Keratinocyte (primary cell): Measurements from ENCODE around the gene HOXA5. TPM values are rescaled to one million over a fixed set of nuclear protein-coding genes. Genes with fewer than 3 reads are reported as not detected.

ENCODE experiments used
- DNase-seq: peaks from one replicate; pipeline ENCODE4 v3.0.0-alpha.2; 2011; ENCODE audit warnings: low read depth, missing footprints, low spot score
- FAIRE-seq: peaks from 2 replicates; lab custom pipeline; 2011; peaks lifted over from hg19 to GRCh38; lab: Jason Lieb, UNC
- H2AFZ ChIP-seq: 2 replicates; pipeline ENCODE4 v1.6.0; 2012; ENCODE audit warnings: low read length, control low read depth, inconsistent platforms; ENCODE audit not compliant: control insufficient read depth
- H3K27ac ChIP-seq: 2 replicates; pipeline ENCODE4 v1.5.1; 2011; ENCODE audit warnings: low read length; ENCODE audit not compliant: control insufficient read depth, insufficient read depth
- H3K27me3 ChIP-seq: 3 replicates; pipeline ENCODE4 v1.6.0; 2011; ENCODE audit warnings: low read length; ENCODE audit not compliant: control insufficient read depth, insufficient read depth; ENCODE audit errors: extremely low read depth
- H3K36me3 ChIP-seq, 2 experiments: 2 replicates in 1 of 2; 3 replicates in 1 of 2; pipeline ENCODE4 v1.5.1; 2011; ENCODE audit warnings: low read length in 2 of 2, mild to moderate bottlenecking in 1 of 2; ENCODE audit not compliant: control insufficient read depth in 2 of 2, insufficient read depth in 2 of 2; ENCODE audit errors: extremely low read depth in 1 of 2
- H3K4me1 ChIP-seq: 3 replicates; pipeline ENCODE4 v1.5.1; 2011; ENCODE audit warnings: low read length; ENCODE audit not compliant: control insufficient read depth, insufficient read depth; ENCODE audit errors: extremely low read depth
- H3K4me2 ChIP-seq: 3 replicates; pipeline ENCODE4 v1.6.0; 2011; ENCODE audit warnings: low read depth, low read length; ENCODE audit not compliant: control insufficient read depth, insufficient read depth; ENCODE audit errors: extremely low read depth
- H3K4me3 ChIP-seq, 3 experiments: fragments of 200-600 bp in 1 of 3; sonication (generic) in 1 of 3; 2 replicates in 2 of 3; 3 replicates in 1 of 3; pipeline ENCODE4 v1.5.1; 2011 to 2016; ENCODE audit warnings: low read length in 3 of 3, mild to moderate bottlenecking in 3 of 3, control low read depth in 2 of 3, inconsistent platforms in 1 of 3, low read depth in 1 of 3, mixed read lengths in 1 of 3, mixed run types in 1 of 3, moderate library complexity in 1 of 3; ENCODE audit not compliant: control insufficient read depth in 2 of 3, insufficient read depth in 2 of 3; ENCODE audit errors: extremely low read depth in 1 of 3
- H3K79me2 ChIP-seq: 2 replicates; pipeline ENCODE4 v1.6.0; 2012; ENCODE audit warnings: low read length; ENCODE audit not compliant: control insufficient read depth, insufficient read depth
- H3K9ac ChIP-seq: 3 replicates; pipeline ENCODE4 v1.6.0; 2011; ENCODE audit warnings: low read length; ENCODE audit not compliant: control insufficient read depth, insufficient read depth; ENCODE audit errors: extremely low read depth
- H3K9me1 ChIP-seq: 3 replicates; pipeline ENCODE4 v1.6.0; 2011; ENCODE audit warnings: low read length; ENCODE audit not compliant: control insufficient read depth, insufficient read depth; ENCODE audit errors: extremely low read depth
- H3K9me3 ChIP-seq: 2 replicates; pipeline ENCODE4 v1.5.1; 2012; ENCODE audit warnings: low read depth, low read length; ENCODE audit not compliant: control insufficient read depth
- H4K20me1 ChIP-seq: 3 replicates; pipeline ENCODE4 v1.6.0; 2011; ENCODE audit warnings: low read length; ENCODE audit not compliant: control insufficient read depth, insufficient read depth; ENCODE audit errors: extremely low read depth
- EZH2 ChIP-seq: IDR thresholded peaks from one replicate; pipeline ENCODE4 v1.6.1; 2012; ENCODE audit warnings: inconsistent platforms, mild to moderate bottlenecking, low read length, moderate library complexity
- dilution Hi-C: fragments of 300-500 bp; cut with MboI; formaldehyde crosslinking; loops from one replicate; pipeline ENCODE4 v1.7.0; 2020; ENCODE audit warnings: low sequenced_read_pairs; ENCODE audit not compliant: extremely low pct_ligation_motif_present
- polyA plus RNA-seq, 5 experiments: library from polyadenylated mRNA; depleted of rRNA in 3 of 5; stranded (reverse) in 3 of 5; stranded (forward) in 1 of 5; unstranded in 1 of 5; fragments of >200 nt; gene quantifications; 1 replicate in 1 of 5; 2 replicates in 3 of 5; 3 replicates in 1 of 5; pipeline versions ENCODE4 v1.2.1 to v1.2.3, GENCODE V29; 2011 to 2012; ENCODE audit warnings: missing spikeins in 2 of 5, low read depth in 1 of 5, low replicate concordance in 1 of 5
- TF ChIP-seq, protein P1 (sequence below), 3 experiments: IDR thresholded peaks in 1 of 3; conservative IDR thresholded peaks in 1 of 3; optimal IDR thresholded peaks in 1 of 3; 2 replicates in 2 of 3; 3 replicates in 1 of 3; pipeline versions ENCODE3 to v1.5.1; 2011; ENCODE audit warnings: low read length in 3 of 3, mild to moderate bottlenecking in 3 of 3, moderate library complexity in 2 of 3, control low read depth in 1 of 3, inconsistent platforms in 1 of 3; ENCODE audit not compliant: insufficient read depth in 2 of 3; ENCODE audit errors: extremely low read depth in 1 of 3

HOXA5 gene
- polyA plus RNA-seq, 1 donor (not counting 4 experiments of a cell fraction or from before 2014, with no cell fraction given) = 7.1 TPM

DNA sequence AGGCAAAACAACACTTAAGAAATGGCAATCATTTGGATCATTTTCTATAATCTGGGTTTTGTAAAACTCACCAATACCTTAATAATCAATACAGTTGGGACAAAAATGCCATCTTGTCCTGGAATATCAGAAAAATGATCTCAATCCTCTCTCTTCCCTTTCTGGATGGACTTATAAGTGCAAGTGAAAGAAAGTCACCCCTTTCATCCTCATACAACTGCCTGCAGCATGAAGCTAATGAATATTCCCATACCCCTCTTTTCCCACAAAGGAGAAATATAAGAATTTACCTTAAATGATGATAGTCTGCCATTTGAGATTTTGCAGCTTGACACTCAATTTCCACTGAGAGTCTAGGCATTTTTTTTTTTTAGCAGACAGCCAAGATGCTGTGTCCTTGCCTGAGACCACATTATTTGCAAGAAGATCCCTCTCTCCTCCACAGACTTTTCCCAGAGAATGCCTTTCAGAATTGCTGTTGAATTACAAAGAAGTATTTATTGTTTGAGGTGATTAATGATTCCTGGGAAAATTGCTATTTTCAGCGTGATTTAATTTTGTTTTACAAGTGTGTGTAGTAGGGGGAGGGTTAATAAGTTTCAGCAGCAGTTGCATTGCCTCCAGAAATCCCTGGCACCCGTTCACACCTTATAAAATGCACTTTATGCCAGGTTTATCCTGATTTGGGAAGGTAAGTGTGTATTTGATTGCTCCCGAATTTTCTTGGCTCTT is 16.7 kb downstream of the HOXA5 start:
- DNase-seq (no peak), FAIRE-seq (no peak)
- no peak overlapping the region for H3K4me3 ChIP-seq
- peaks cover 3% of the 10 kb centered on the region for H3K79me2 ChIP-seq
- H3K9ac ChIP-seq = no peak overlapping the region
- no peaks in the 10 kb centered on the region for H3K9me3 ChIP-seq
- H3K9me1 ChIP-seq = no peaks in the 10 kb centered on the region
- H2AFZ ChIP-seq = no peak overlapping the region
- TF ChIP-seq EZH2 = no peak
- TF ChIP-seq, protein P1, sequence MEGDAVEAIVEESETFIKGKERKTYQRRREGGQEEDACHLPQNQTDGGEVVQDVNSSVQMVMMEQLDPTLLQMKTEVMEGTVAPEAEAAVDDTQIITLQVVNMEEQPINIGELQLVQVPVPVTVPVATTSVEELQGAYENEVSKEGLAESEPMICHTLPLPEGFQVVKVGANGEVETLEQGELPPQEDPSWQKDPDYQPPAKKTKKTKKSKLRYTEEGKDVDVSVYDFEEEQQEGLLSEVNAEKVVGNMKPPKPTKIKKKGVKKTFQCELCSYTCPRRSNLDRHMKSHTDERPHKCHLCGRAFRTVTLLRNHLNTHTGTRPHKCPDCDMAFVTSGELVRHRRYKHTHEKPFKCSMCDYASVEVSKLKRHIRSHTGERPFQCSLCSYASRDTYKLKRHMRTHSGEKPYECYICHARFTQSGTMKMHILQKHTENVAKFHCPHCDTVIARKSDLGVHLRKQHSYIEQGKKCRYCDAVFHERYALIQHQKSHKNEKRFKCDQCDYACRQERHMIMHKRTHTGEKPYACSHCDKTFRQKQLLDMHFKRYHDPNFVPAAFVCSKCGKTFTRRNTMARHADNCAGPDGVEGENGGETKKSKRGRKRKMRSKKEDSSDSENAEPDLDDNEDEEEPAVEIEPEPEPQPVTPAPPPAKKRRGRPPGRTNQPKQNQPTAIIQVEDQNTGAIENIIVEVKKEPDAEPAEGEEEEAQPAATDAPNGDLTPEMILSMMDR (optimal IDR thresholded peaks at IDR 0.05 in 1 of 3, IDR thresholded peaks at IDR 0.05 in 1 of 3, conservative IDR thresholded peaks at IDR 0.05 in 1 of 3; ENCODE audit: extremely low read depth in 1 of 3, insufficient read depth in 2 of 3, low read length in 3 of 3) = no peak
- no peak overlapping the region for H3K4me2 ChIP-seq
- H3K4me1 ChIP-seq = peaks cover 6% of the 10 kb centered on the region
- no peaks in the 10 kb centered on the region for H4K20me1 ChIP-seq
- peaks cover 0 to 4% of the 10 kb centered on the region in 2 experiments for H3K36me3 ChIP-seq
- no peak overlapping the region for H3K27ac ChIP-seq
- H3K27me3 ChIP-seq = no peaks in the 10 kb centered on the region
- dilution Hi-C loops = no loop called here

DNA sequence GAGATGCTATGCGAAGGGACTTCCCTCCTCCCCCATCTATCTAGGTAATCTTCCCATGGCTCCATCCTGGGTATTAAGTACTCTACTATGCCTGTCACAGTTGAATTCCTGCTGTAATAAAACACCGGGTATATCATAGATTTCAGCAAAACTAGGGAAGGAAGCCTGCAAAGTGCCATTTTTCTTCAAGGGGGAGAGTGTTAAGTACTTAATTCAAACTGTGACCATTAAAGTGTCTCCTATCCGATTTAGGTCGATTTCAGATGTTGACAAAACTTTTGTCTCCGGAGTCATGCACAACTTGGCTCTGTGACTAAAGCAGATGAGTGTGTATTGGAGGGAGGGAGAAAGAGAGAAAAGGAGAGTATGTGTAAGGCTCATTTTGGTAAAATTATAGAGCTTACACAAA is 17.5 kb downstream of the HOXA5 start:
- TF ChIP-seq, protein P1 (optimal IDR thresholded peaks at IDR 0.05 in 1 of 3, IDR thresholded peaks at IDR 0.05 in 1 of 3, conservative IDR thresholded peaks at IDR 0.05 in 1 of 3; ENCODE audit: extremely low read depth in 1 of 3, insufficient read depth in 2 of 3, low read length in 3 of 3) = no peak
- TF ChIP-seq EZH2 = no peak
- no peaks in the 10 kb centered on the region for H4K20me1 ChIP-seq
- H3K27me3 ChIP-seq = no peaks in the 10 kb centered on the region
- no peak overlapping the region for H3K4me2 ChIP-seq
- DNase-seq = no peak
- no peak overlapping the region for H3K4me3 ChIP-seq
- H2AFZ ChIP-seq = no peak overlapping the region
- H3K27ac ChIP-seq = no peak overlapping the region
- dilution Hi-C loops = no loop called here
- H3K9ac ChIP-seq = no peak overlapping the region
- H3K36me3 ChIP-seq = peaks cover 0 to 4% of the 10 kb centered on the region in 2 experiments
- H3K79me2 ChIP-seq = no peaks in the 10 kb centered on the region
- peaks cover under 1% of the 10 kb centered on the region for H3K4me1 ChIP-seq
- FAIRE-seq = no peak
- no peaks in the 10 kb centered on the region for H3K9me3 ChIP-seq
- no peaks in the 10 kb centered on the region for H3K9me1 ChIP-seq
